ENCODE measurements around the gene CPN1.

DNA sequence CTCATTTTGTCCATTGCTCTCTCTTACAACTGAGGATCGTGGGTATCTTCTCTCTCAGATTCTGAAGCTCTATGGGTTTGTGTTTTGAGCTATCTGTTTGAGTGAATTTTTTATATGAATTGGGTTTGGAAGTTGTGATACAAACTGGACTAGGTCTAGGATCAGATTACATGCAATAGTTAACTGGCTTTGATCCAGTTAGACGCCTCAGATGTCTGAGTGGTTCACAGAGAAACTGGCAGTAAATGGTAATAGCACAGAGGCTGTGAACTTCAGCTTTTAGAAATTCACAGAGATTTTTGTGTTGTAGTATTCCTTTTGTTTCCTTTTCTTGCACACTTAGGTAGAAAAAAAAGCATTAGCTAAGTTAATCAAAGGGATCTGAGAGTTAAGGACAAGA, 59.3 kb downstream of the CPN1 start:
- TF ChIP-seq, protein P1, sequence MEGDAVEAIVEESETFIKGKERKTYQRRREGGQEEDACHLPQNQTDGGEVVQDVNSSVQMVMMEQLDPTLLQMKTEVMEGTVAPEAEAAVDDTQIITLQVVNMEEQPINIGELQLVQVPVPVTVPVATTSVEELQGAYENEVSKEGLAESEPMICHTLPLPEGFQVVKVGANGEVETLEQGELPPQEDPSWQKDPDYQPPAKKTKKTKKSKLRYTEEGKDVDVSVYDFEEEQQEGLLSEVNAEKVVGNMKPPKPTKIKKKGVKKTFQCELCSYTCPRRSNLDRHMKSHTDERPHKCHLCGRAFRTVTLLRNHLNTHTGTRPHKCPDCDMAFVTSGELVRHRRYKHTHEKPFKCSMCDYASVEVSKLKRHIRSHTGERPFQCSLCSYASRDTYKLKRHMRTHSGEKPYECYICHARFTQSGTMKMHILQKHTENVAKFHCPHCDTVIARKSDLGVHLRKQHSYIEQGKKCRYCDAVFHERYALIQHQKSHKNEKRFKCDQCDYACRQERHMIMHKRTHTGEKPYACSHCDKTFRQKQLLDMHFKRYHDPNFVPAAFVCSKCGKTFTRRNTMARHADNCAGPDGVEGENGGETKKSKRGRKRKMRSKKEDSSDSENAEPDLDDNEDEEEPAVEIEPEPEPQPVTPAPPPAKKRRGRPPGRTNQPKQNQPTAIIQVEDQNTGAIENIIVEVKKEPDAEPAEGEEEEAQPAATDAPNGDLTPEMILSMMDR (IDR thresholded peaks at IDR 0.05; ENCODE audit: low read depth, low read length): no peak
- no peak for TF ChIP-seq EZH2phosphoT487 (IDR thresholded peaks at IDR 0.05; ENCODE audit: low read depth)
